Measurements from ENCODE around the gene GHRH. TPM values are rescaled to one million over a fixed set of nuclear protein-coding genes. Genes with fewer than 3 reads are reported as not detected.

GHRH gene
- total RNA-seq, 1 experiment from 2014 or later, result not detected

DNA sequence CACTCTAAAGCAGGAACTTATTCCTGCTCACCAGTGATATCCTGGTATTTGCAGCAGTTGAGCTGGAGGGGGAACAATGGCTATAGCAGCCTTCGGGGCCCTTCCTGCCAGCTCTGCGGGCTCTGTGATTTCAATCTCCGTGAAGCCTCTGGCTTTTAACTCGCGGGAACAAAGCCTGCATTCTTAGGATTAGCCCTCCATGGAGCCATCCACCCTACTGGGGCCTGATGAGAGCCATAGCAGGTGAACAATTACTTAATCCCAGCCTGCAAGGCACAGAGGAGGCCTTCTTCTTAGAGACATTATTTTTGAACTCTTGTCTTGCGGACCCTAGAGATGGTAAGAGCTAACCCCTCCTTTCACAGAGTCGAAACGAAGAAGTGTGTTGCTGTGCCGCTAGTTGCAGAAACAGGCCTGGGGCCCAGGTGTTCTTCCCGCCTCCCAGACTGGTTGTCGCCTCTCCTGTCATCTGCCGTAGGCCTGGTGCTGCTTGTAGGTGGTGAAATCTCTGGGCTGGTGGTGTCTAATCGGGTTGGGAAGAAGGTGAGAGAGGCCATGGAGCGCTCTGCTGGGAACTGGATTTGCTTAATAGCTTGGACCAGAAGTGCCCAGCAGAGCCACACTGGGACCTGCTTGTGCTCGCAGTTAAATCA lies 9.7 kb downstream of the GHRH start:
- no peaks in the 10 kb centered on the region; the same call in none of the 2 replicates for H3K27me3 Mint-ChIP-seq (ENCODE audit: low read depth)

More for the DNA sequence above, 9.7 kb downstream of the GHRH start:
- H4K91ac ChIP-seq (ENCODE audit: insufficient read length, low read depth, low read length), result no peak overlapping the region
- H4K5ac ChIP-seq (ENCODE audit: insufficient read length, low read depth, low read length), result no peak overlapping the region
- H3K23me2 ChIP-seq (ENCODE audit: insufficient read length, low read depth, low read length, poor library complexity, severe bottlenecking), result no peaks in the 10 kb centered on the region
- H3K14ac ChIP-seq (ENCODE audit: insufficient read depth, low read length), result peak overlapping the region; percentile 67; the same call in 1 of the 2 replicates
- no peaks in the 10 kb centered on the region for H3K79me1 ChIP-seq (ENCODE audit: insufficient read depth, low read depth, low read length, poor library complexity, severe bottlenecking)
- DNase-seq, result peak; percentile 42
- H2BK12ac ChIP-seq (ENCODE audit: insufficient read length, low read depth, low read length), result no peak overlapping the region
- H3K4me3 Mint-ChIP-seq, result no peak overlapping the region; a peak in 1 of 5 replicates
- H3K27ac Mint-ChIP-seq, result peak overlapping the region; percentile 8 to 97 (median 83); a peak in 5 of 7 replicates
- H2BK20ac ChIP-seq (ENCODE audit: low read depth, low read length, poor library complexity, severe bottlenecking), result no peak overlapping the region
- no peaks in the 10 kb centered on the region for H3K79me2 ChIP-seq (ENCODE audit: insufficient read depth, low read length)
- H3T11ph ChIP-seq (ENCODE audit: low read length), result no peak overlapping the region
- no peak overlapping the region for H3K23ac ChIP-seq (ENCODE audit: insufficient read length, low read depth, low read length)
- no peaks in the 10 kb centered on the region for H4K20me1 ChIP-seq (ENCODE audit: control insufficient read depth, insufficient read depth, insufficient read length)
- H3K9ac ChIP-seq (ENCODE audit: extremely low read depth, insufficient read length, low read length), result no peak overlapping the region
- H3K4me1 Mint-ChIP-seq, result peaks cover 24 to 35% of the 10 kb centered on the region in 2 experiments
- H3K56ac ChIP-seq (ENCODE audit: insufficient read length, low read depth, low read length), result no peak overlapping the region
- H3K27ac ChIP-seq (ENCODE audit: insufficient read length, low read depth, low read length), result no peak overlapping the region
- H2BK5ac ChIP-seq (ENCODE audit: insufficient read length, low read length), result no peak overlapping the region
- peaks cover 4 to 16% (median 12%) of the 10 kb centered on the region in 3 experiments for H3K36me3 Mint-ChIP-seq (ENCODE audit: insufficient read depth in 1 of 3, low read depth in 3 of 3)
- no peak overlapping the region for H2AK5ac ChIP-seq (ENCODE audit: insufficient read length, low read length)
- H3K4me1 ChIP-seq (ENCODE audit: insufficient read depth, low read length), result peaks cover 3% of the 10 kb centered on the region; the same call in 1 of the 2 replicates
- H3K4ac ChIP-seq (ENCODE audit: low read depth, low read length), result no peak overlapping the region
- H3K27me3 ChIP-seq (ENCODE audit: insufficient read depth, low read length), result no peaks in the 10 kb centered on the region
- TF ChIP-seq, protein P1, sequence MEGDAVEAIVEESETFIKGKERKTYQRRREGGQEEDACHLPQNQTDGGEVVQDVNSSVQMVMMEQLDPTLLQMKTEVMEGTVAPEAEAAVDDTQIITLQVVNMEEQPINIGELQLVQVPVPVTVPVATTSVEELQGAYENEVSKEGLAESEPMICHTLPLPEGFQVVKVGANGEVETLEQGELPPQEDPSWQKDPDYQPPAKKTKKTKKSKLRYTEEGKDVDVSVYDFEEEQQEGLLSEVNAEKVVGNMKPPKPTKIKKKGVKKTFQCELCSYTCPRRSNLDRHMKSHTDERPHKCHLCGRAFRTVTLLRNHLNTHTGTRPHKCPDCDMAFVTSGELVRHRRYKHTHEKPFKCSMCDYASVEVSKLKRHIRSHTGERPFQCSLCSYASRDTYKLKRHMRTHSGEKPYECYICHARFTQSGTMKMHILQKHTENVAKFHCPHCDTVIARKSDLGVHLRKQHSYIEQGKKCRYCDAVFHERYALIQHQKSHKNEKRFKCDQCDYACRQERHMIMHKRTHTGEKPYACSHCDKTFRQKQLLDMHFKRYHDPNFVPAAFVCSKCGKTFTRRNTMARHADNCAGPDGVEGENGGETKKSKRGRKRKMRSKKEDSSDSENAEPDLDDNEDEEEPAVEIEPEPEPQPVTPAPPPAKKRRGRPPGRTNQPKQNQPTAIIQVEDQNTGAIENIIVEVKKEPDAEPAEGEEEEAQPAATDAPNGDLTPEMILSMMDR (conservative IDR thresholded peaks at IDR 0.05), result no peak
- H2BK120ac ChIP-seq (ENCODE audit: low read depth, low read length, poor library complexity, severe bottlenecking), result no peak overlapping the region
- H2AFZ ChIP-seq (ENCODE audit: low read length), result no peak overlapping the region
- H2BK15ac ChIP-seq (ENCODE audit: low read depth, low read length), result no peak overlapping the region
- no CpG with 5 or more reads among the region's 15 CpGs for WGBS (ENCODE audit: extremely low coverage, insufficient read length, low lambda C conversion rate)
- no peak overlapping the region for H4K8ac ChIP-seq (replicated peaks; ENCODE audit: insufficient read length, low read depth, low read length)
- H3K18ac ChIP-seq (ENCODE audit: insufficient read length, low read depth, low read length), result no peak overlapping the region
- no peaks in the 10 kb centered on the region for H3K9me3 ChIP-seq (ENCODE audit: control insufficient read depth, low read depth, low read length)
- H3K4me2 ChIP-seq (ENCODE audit: insufficient read depth, insufficient read length, low read length), result no peak overlapping the region
- H3K9me3 Mint-ChIP-seq, result peaks cover 6 to 11% of the 10 kb centered on the region in 2 experiments
